Endothelial cell (in vitro differentiated cells): Measurements from ENCODE around the gene FPR2. TPM values are rescaled to one million over a fixed set of nuclear protein-coding genes. Genes with fewer than 3 reads are reported as not detected.
"Not testable (repeated sequence)": the region's sequence is repeated elsewhere in the genome, so short reads cannot be mapped to it uniquely, and the experiment has no call there.

Experiments
- DNase-seq: peaks from one replicate; pipeline ENCODE4 v3.0.0; 2021; ENCODE audit warnings: low spot score
- H3K27ac Mint-ChIP-seq: one replicate; pipeline ENCODE4 v1.8.0; 2021; ENCODE audit warnings: mixed read lengths, inconsistent platforms; ENCODE audit not compliant: unreplicated experiment
- H3K27me3 Mint-ChIP-seq: one replicate; pipeline ENCODE4 v1.8.0; 2021; ENCODE audit warnings: mild to moderate bottlenecking, moderate library complexity, mixed read lengths, inconsistent platforms; ENCODE audit not compliant: unreplicated experiment
- H3K36me3 Mint-ChIP-seq: one replicate; pipeline ENCODE4 v1.8.0; 2021; ENCODE audit warnings: mild to moderate bottlenecking, low read depth, mixed read lengths, inconsistent platforms; ENCODE audit not compliant: unreplicated experiment
- H3K4me1 Mint-ChIP-seq: one replicate; pipeline ENCODE4 v1.8.0; 2021; ENCODE audit warnings: mild to moderate bottlenecking, mixed read lengths, inconsistent platforms; ENCODE audit not compliant: unreplicated experiment
- H3K4me3 Mint-ChIP-seq: one replicate; pipeline ENCODE4 v1.8.0; 2021; ENCODE audit warnings: mild to moderate bottlenecking, mixed read lengths, inconsistent platforms; ENCODE audit not compliant: unreplicated experiment
- H3K9me3 Mint-ChIP-seq: one replicate; pipeline ENCODE4 v1.8.0; 2021; ENCODE audit warnings: mixed read lengths, inconsistent platforms; ENCODE audit not compliant: unreplicated experiment
- total RNA-seq: library from RNA; stranded (reverse); fragmentation: NEBNext Ultra II Directional; extraction: Animal tissue kit (Norgen Biotek cat#: 25700); gene quantifications from one replicate; pipeline ENCODE4 v1.2.1, GENCODE V29; 2021; ENCODE audit not compliant: unreplicated experiment
- TF ChIP-seq, protein P1 (sequence below): fragments of 200-600 bp; sonication (generic); IDR thresholded peaks from one replicate; pipeline ENCODE4 v1.5.0; 2021; ENCODE audit warnings: antibody characterized with exemption; ENCODE audit not compliant: unreplicated experiment

The FPR2 gene
- total RNA-seq, 1 donor from 2014 or later = 0.74 TPM

DNA sequence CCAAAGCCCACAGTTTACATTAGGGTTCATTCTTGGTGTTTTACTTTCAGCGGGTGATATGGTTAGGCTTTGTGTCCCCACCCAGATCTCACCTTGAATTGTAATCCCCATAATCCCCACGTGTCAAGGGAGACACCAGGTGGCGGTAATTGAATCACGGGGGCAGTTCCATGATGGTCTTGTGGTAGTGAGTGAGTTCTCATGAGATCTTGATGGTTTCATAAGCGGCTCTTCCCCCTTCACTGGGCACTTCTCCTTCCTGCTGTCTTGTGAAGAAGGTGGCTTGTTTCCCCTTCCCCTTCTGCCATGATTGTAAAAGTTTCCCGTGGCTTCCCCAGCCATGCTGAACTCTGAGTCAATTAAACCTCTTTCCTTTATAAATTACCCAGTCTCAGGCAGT, 12.0 kb downstream of the FPR2 start:
- no peaks in the 10 kb centered on the region for H3K4me1 Mint-ChIP-seq
- DNase-seq = no peak
- peaks cover 2% of the 10 kb centered on the region for H3K27me3 Mint-ChIP-seq
- H3K27ac Mint-ChIP-seq = no peak overlapping the region
- H3K36me3 Mint-ChIP-seq = no peaks in the 10 kb centered on the region
- no peak overlapping the region for H3K4me3 Mint-ChIP-seq
- H3K9me3 Mint-ChIP-seq = peaks cover 4% of the 10 kb centered on the region
- TF ChIP-seq, protein P1, sequence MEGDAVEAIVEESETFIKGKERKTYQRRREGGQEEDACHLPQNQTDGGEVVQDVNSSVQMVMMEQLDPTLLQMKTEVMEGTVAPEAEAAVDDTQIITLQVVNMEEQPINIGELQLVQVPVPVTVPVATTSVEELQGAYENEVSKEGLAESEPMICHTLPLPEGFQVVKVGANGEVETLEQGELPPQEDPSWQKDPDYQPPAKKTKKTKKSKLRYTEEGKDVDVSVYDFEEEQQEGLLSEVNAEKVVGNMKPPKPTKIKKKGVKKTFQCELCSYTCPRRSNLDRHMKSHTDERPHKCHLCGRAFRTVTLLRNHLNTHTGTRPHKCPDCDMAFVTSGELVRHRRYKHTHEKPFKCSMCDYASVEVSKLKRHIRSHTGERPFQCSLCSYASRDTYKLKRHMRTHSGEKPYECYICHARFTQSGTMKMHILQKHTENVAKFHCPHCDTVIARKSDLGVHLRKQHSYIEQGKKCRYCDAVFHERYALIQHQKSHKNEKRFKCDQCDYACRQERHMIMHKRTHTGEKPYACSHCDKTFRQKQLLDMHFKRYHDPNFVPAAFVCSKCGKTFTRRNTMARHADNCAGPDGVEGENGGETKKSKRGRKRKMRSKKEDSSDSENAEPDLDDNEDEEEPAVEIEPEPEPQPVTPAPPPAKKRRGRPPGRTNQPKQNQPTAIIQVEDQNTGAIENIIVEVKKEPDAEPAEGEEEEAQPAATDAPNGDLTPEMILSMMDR = no peak

DNA sequence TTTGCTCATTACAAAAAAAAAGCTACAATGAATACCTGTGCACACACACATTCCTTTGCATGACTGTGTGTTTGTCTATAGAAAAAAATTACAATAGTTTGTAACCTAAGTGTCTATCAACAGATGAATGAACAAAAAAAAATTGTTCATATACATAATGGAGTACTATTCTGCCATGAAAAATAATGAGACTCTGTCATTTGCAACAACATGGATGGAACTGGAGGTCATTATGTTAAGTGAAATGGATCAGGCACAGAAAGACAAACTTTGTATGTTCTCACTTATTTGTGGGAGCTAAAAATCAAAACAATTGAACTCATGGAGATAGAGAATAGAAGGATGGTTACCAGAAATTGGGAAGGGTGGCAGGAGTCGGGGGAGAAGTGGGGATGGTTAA, 15.6 kb downstream of the FPR2 start:
- not testable (repeated sequence) for H3K27ac Mint-ChIP-seq, H3K27me3 Mint-ChIP-seq, H3K36me3 Mint-ChIP-seq, DNase-seq, H3K4me3 Mint-ChIP-seq, H3K9me3 Mint-ChIP-seq, H3K4me1 Mint-ChIP-seq

DNA sequence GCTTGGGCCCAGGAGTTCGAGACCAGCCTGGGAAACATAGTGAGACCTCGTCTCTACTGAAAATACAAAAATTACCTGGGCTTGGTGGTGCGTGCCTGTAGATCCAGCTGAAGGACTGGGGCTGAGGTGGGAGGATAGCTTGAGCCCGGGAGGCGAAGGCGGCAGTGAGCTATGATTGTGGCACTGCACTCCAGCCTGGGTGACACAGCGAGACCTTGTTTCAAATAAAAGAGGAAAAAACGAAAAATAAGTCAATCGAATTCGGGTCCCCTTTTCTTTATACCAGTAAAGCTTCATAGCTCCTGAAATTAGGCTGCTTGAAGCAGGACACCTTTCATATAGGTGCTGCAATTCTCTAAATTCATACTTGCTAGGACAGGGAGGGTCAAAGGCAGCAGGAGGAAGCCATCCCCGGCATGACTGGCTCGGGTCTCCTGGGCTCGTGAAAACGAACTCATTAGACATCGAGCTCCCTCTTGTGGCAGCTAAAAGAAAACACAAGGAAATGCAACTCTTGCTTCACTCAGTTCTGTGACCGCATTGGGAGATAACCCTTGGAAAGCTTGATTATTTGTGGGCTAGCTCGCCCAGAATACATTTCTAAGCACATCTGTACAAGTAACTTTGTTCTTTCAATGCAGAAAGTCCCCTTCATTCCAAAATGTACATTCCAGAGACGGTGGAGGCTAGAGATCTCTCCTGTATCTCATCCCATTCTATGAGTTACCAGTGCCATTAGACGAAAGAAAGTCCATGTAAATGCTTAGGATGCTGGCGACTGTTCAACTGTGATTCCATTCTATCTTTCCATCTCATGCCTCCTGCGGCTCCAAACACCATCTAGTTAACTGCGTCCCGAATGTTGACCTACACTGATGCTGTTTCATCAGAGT, 16.8 kb downstream of the FPR2 start:
- H3K4me1 Mint-ChIP-seq = no peaks in the 10 kb centered on the region
- H3K36me3 Mint-ChIP-seq = no peaks in the 10 kb centered on the region
- TF ChIP-seq, protein P1 = peak; percentile 79
- no peaks in the 10 kb centered on the region for H3K9me3 Mint-ChIP-seq
- no peak overlapping the region for H3K27ac Mint-ChIP-seq
- H3K4me3 Mint-ChIP-seq = no peak overlapping the region
- H3K27me3 Mint-ChIP-seq = peaks cover 2% of the 10 kb centered on the region
- peak; percentile 58 for DNase-seq

DNA sequence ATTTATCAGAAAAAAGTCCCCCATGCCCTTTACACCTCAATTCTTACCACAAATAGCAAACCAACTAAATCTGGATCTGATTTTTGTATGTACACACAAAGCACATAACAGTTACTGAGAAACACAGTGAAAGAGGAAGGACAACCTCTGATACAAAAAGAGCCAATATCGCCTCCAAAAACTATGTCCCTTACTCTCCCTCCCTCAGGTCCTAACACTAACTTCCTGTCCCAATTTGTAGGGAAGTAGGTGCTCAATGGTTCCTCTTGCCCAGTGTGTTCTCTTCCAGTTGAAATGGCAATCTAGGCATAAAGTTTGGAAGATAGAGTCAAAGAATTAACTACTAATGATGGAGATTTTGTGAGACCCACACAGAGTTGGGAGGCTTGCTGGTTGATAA, 18.2 kb downstream of the FPR2 start:
- Mint-ChIP-seq H3K4me1 (no peaks in the 10 kb centered on the region), H3K4me3 (no peak overlapping the region), H3K27me3 (peaks cover 2% of the 10 kb centered on the region), H3K36me3 (no peaks in the 10 kb centered on the region), H3K27ac (no peak overlapping the region), H3K9me3 (no peaks in the 10 kb centered on the region)
- no peak for DNase-seq
- TF ChIP-seq, protein P1 = no peak

DNA sequence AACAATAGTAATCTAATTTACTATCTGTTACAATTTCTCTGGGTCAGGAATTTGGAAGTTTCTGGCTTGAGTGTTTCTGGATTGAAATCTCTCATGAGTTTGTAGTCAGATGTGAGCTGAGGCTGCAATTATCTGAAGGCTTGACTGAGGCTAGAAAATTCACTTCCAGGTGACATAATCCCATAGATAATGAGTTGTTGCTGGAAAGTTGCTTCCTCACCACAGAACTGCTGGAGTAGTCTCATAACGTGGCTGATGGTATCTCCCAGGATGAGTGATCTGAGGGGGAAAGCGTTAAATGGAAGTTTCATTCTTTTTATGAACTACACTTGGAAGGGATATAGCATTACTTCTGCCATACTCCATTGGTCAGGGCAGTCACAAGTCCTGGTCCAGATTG, 18.7 kb downstream of the FPR2 start:
- peaks cover 2% of the 10 kb centered on the region for H3K27me3 Mint-ChIP-seq
- no peak overlapping the region for H3K27ac Mint-ChIP-seq
- TF ChIP-seq, protein P1 = no peak

More for the DNA sequence above, 18.7 kb downstream of the FPR2 start:
- DNase-seq = no peak
- H3K4me1 Mint-ChIP-seq = no peaks in the 10 kb centered on the region
- no peaks in the 10 kb centered on the region for H3K9me3 Mint-ChIP-seq
- H3K36me3 Mint-ChIP-seq = no peaks in the 10 kb centered on the region
- H3K4me3 Mint-ChIP-seq = no peak overlapping the region
